ENCODE results near the gene OS9. TPM values are rescaled to one million over a fixed set of nuclear protein-coding genes. Genes with fewer than 3 reads are reported as not detected.
"Not testable (repeated sequence)": the region's sequence is repeated elsewhere in the genome, so short reads cannot be mapped to it uniquely, and the experiment has no call there.

Gene OS9
- total RNA-seq, 2 experiments from 2014 or later = 108 to 112 TPM

DNA sequence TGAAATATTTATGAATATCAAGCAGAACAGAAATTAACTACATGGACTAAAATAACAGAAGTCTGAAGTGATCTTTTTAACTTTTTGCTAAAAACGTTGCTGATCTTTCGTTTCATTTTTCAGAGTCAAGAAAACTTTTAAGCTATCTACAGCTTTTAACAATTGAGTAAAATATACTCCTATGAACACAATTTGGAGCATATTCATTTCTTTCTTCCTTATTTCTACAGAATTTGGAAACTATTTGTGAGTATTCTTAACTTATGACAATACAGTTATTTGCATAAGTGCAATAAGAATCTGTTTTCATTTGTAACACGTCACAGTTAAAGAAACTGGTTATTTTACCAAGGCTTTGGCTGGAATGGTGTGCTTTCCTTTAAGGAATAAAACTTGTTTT lies 39.9 kb upstream of the OS9 start:
- intact Hi-C loops (cut with DNase I, micrococcal nuclease) = no loop called here
- H3K27ac ChIP-seq (ENCODE audit: low read depth in 1 of 2, low read length in 2 of 2) = no peak overlapping the region
- CTCF ChIA-PET = no interaction called here

DNA sequence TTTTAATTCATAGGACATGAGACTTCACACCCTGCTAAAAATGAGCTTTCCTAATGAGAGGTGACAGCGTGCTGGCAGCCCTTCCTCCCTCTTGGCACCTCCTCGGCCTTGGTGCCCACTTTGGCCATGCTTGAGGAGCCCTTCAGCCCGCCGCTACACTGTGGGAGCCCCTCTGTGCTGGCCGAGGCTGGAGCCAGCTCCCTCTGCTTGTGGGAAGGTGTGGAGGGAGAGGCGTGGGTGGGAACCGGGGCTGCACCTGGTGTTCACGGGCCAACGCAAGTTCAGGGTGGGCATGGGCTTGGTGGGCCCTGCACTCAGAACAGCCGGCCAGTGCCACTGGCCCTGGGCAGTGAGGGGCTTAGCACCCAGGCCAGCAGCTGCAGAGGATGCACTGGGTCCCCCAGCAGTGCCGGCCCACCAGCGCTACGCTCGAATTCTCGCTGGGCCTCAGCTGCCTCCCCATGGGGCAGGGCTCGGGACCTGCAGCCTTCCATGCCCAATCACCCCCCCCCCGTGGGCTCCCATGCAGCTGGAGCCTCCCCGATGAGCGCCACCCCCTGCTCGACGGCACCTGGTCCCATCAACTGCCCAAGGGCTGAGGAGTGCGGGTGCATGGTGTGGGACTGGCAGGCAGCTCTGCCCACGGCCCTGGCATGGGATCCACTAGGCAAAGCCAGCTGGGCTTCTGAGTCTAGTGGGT lies 38.2 kb upstream of the OS9 start:
- H3K27me3 Mint-ChIP-seq = no peaks in the 10 kb centered on the region
- H3K9me3 Mint-ChIP-seq = peaks cover 6% of the 10 kb centered on the region
- intact Hi-C loops (cut with DNase I, micrococcal nuclease) = no loop called here
- ATAC-seq (ENCODE audit: poor library complexity) = no peak
- Histone ChIP-seq H3K4me3 (ENCODE audit: low read length) (no peak overlapping the region), H3K27ac (ENCODE audit: low read depth in 1 of 2, low read length in 2 of 2) (no peak overlapping the region), H3K4me1 (ENCODE audit: insufficient read depth, low read length) (no peaks in the 10 kb centered on the region), H3K36me3 (ENCODE audit: insufficient read depth, low read length) (no peaks in the 10 kb centered on the region), H3K9me3 (ENCODE audit: control insufficient read depth in 1 of 2, insufficient read depth in 1 of 2, low read length in 2 of 2) (peaks cover 0 to 6% of the 10 kb centered on the region in 2 experiments), H3K27me3 (ENCODE audit: control insufficient read depth in 1 of 2, insufficient read depth in 2 of 2, low read length in 2 of 2) (peaks cover 0 to 2% of the 10 kb centered on the region in 2 experiments)
- no peak overlapping the region for H3K27ac Mint-ChIP-seq
- H3K4me3 Mint-ChIP-seq = no peak overlapping the region
- no peaks in the 10 kb centered on the region for H3K4me1 Mint-ChIP-seq (ENCODE audit: low read depth)
- ChIA-PET CTCF (no interaction called here), POLR2A (no interaction called here)
- H3K36me3 Mint-ChIP-seq (ENCODE audit: low read depth) = no peaks in the 10 kb centered on the region
- TF ChIP-seq, protein P1, sequence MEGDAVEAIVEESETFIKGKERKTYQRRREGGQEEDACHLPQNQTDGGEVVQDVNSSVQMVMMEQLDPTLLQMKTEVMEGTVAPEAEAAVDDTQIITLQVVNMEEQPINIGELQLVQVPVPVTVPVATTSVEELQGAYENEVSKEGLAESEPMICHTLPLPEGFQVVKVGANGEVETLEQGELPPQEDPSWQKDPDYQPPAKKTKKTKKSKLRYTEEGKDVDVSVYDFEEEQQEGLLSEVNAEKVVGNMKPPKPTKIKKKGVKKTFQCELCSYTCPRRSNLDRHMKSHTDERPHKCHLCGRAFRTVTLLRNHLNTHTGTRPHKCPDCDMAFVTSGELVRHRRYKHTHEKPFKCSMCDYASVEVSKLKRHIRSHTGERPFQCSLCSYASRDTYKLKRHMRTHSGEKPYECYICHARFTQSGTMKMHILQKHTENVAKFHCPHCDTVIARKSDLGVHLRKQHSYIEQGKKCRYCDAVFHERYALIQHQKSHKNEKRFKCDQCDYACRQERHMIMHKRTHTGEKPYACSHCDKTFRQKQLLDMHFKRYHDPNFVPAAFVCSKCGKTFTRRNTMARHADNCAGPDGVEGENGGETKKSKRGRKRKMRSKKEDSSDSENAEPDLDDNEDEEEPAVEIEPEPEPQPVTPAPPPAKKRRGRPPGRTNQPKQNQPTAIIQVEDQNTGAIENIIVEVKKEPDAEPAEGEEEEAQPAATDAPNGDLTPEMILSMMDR (IDR thresholded peaks at IDR 0.05) = no peak
- no peak for DNase-seq

More for the DNA sequence above, 39.9 kb upstream of the OS9 start:
- peaks cover 0 to 6% of the 10 kb centered on the region in 2 experiments for H3K9me3 ChIP-seq (ENCODE audit: control insufficient read depth in 1 of 2, insufficient read depth in 1 of 2, low read length in 2 of 2)
- no peaks in the 10 kb centered on the region for H3K27me3 Mint-ChIP-seq
- peaks cover 0 to 2% of the 10 kb centered on the region in 2 experiments for H3K27me3 ChIP-seq (ENCODE audit: control insufficient read depth in 1 of 2, insufficient read depth in 2 of 2, low read length in 2 of 2)
- no peaks in the 10 kb centered on the region for H3K36me3 ChIP-seq (ENCODE audit: insufficient read depth, low read length)
- peaks cover 6% of the 10 kb centered on the region for H3K9me3 Mint-ChIP-seq
- no peak overlapping the region for H3K4me3 ChIP-seq (ENCODE audit: low read length)
- H3K36me3 Mint-ChIP-seq (ENCODE audit: low read depth) = no peaks in the 10 kb centered on the region
- H3K4me1 ChIP-seq (ENCODE audit: insufficient read depth, low read length) = no peaks in the 10 kb centered on the region
- TF ChIP-seq, protein P1 (IDR thresholded peaks at IDR 0.05) = no peak
- ATAC-seq (ENCODE audit: poor library complexity) (no peak), DNase-seq (no peak)
- H3K4me3 Mint-ChIP-seq = no peak overlapping the region
- H3K4me1 Mint-ChIP-seq (ENCODE audit: low read depth) = no peaks in the 10 kb centered on the region
- POLR2A ChIA-PET = no interaction called here
- no peak overlapping the region for H3K27ac Mint-ChIP-seq

DNA sequence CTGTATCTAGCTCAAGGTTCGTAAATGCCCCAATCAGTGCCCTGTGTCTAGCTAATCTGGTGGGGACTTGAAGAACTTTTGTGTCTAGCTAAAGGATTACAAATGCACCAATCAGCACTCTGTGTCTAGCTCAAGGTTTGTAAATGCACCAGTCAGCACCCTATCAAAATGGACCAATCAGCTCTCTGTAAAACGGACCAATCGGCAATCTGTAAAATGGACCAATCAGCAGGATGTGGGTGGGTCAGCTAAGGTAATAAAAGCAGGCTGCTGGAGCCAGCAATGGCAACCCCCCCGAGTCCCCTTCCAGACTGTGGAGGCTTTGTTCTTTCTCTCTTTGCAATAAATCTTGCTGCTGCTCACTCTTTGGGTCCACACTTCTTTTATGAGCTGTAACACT lies 37.5 kb upstream of the OS9 start:
- intact Hi-C loops (cut with DNase I, micrococcal nuclease); CTCF ChIA-PET: not testable (repeated sequence)

DNA sequence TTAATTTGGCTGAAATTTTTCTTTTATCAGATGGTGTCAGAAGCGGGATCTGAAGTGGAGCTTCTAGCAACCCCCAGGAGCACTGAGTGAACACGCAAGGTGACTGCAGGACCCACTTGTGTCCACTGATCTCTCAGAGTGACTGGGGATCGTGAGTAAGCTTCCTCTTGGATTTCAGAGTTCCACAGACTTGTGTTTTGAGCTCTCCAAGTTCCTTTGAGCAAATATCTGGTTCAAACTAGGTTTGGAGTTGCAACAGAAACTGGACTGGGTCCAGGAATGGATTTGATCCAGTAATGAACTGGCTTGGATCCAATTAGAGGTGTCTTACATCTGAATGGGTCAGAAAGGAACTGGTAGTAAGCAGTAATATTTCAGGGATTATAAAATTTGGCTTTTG lies 36.2 kb upstream of the OS9 start:
- TF ChIP-seq, protein P1 (IDR thresholded peaks at IDR 0.05) = no peak
- DNase-seq (no peak), ATAC-seq (ENCODE audit: poor library complexity) (no peak)
- no peaks in the 10 kb centered on the region for H3K4me1 Mint-ChIP-seq (ENCODE audit: low read depth)
- intact Hi-C loops (cut with DNase I, micrococcal nuclease) = no loop called here
- POLR2A ChIA-PET = no interaction called here
- peaks cover 6% of the 10 kb centered on the region for H3K9me3 Mint-ChIP-seq
- H3K4me3 Mint-ChIP-seq = no peak overlapping the region
- CTCF ChIA-PET = no interaction called here
- H3K36me3 Mint-ChIP-seq (ENCODE audit: low read depth) = no peaks in the 10 kb centered on the region
- H3K9me3 ChIP-seq (ENCODE audit: control insufficient read depth in 1 of 2, insufficient read depth in 1 of 2, low read length in 2 of 2) = peaks cover 0 to 6% of the 10 kb centered on the region in 2 experiments
- no peak overlapping the region for H3K27ac ChIP-seq (ENCODE audit: low read depth in 1 of 2, low read length in 2 of 2)
- no peak overlapping the region for H3K27ac Mint-ChIP-seq
- no peaks in the 10 kb centered on the region for H3K27me3 Mint-ChIP-seq
- peaks cover 0 to 2% of the 10 kb centered on the region in 2 experiments for H3K27me3 ChIP-seq (ENCODE audit: control insufficient read depth in 1 of 2, insufficient read depth in 2 of 2, low read length in 2 of 2)
- H3K4me3 ChIP-seq (ENCODE audit: low read length) = no peak overlapping the region
- no peaks in the 10 kb centered on the region for H3K4me1 ChIP-seq (ENCODE audit: insufficient read depth, low read length)
- no peaks in the 10 kb centered on the region for H3K36me3 ChIP-seq (ENCODE audit: insufficient read depth, low read length)

More for the DNA sequence above, 37.5 kb upstream of the OS9 start:
- H3K4me1 Mint-ChIP-seq (ENCODE audit: low read depth); H3K36me3 ChIP-seq (ENCODE audit: insufficient read depth, low read length); H3K36me3 Mint-ChIP-seq (ENCODE audit: low read depth); H3K9me3 ChIP-seq (ENCODE audit: control insufficient read depth in 1 of 2, insufficient read depth in 1 of 2, low read length in 2 of 2); H3K4me1 ChIP-seq (ENCODE audit: insufficient read depth, low read length); H3K27ac Mint-ChIP-seq; H3K4me3 Mint-ChIP-seq; H3K27me3 ChIP-seq (ENCODE audit: control insufficient read depth in 1 of 2, insufficient read depth in 2 of 2, low read length in 2 of 2); POLR2A ChIA-PET; DNase-seq; H3K27ac ChIP-seq (ENCODE audit: low read depth in 1 of 2, low read length in 2 of 2); ATAC-seq (ENCODE audit: poor library complexity); H3K27me3 Mint-ChIP-seq; H3K4me3 ChIP-seq (ENCODE audit: low read length); H3K9me3 Mint-ChIP-seq: not testable (repeated sequence)
